SK-N-SH treated with all-trans-retinoic acid at 6 μM for 48 hours (cell line): ENCODE results near the gene C20orf141.
A peak's percentile ranks its signal among the peaks of the same experiment; 100 is the strongest.

Source experiments
- ATAC-seq: fragments of 200-7000 bp; cut with Tn5 transposase; 3 replicates; pipeline ENCODE4 v1.9.1; 2020; ENCODE audit warnings: mild to moderate bottlenecking, moderate library complexity
- ARNTL ChIP-seq: fragments of 450-650 bp; formaldehyde crosslinking; IDR thresholded peaks from 2 replicates; pipeline ENCODE4 v1.5.0; 2020; ENCODE audit warnings: low read depth, mild to moderate bottlenecking, moderate library complexity, borderline replicate concordance
- BACH2 ChIP-seq: fragments of 250-450 bp; sonication (Bioruptor Pico); IDR thresholded peaks from 2 replicates; pipeline ENCODE4 v1.9.0; 2021; ENCODE audit warnings: mild to moderate bottlenecking, borderline replicate concordance
- CSDC2 ChIP-seq: fragments of 250-450 bp; sonication (Bioruptor Pico); IDR thresholded peaks from 2 replicates; pipeline ENCODE4 v1.5.0; 2020; ENCODE audit warnings: mild to moderate bottlenecking, moderate library complexity
- GLIS3 ChIP-seq: fragments of 250-450 bp; sonication (Bioruptor Pico); IDR thresholded peaks from 2 replicates; pipeline ENCODE4 v1.5.0; 2020; ENCODE audit warnings: mild to moderate bottlenecking, moderate library complexity
- ISL1 ChIP-seq: fragments of 250-450 bp; sonication (Bioruptor Pico); IDR thresholded peaks from 2 replicates; pipeline ENCODE4 v2.1.2; 2022; ENCODE audit warnings: mild to moderate bottlenecking, moderate library complexity
- PPARA ChIP-seq: fragments of 250-450 bp; sonication (Bioruptor Pico); IDR thresholded peaks from 2 replicates; pipeline ENCODE4 v1.5.0; 2020; ENCODE audit warnings: mild to moderate bottlenecking, borderline replicate concordance
- RARB ChIP-seq: fragments of 250-450 bp; sonication (Bioruptor Pico); IDR thresholded peaks from 2 replicates; pipeline ENCODE4 v1.8.0; 2021; ENCODE audit warnings: mild to moderate bottlenecking, moderate library complexity
- SNAI2 ChIP-seq: fragments of 250-450 bp; sonication (Bioruptor Pico); IDR thresholded peaks from 2 replicates; pipeline ENCODE4 v1.5.0; 2020; ENCODE audit warnings: mild to moderate bottlenecking, moderate library complexity
- TCF4 ChIP-seq: fragments of 250-450 bp; sonication (Bioruptor Pico); IDR thresholded peaks from 2 replicates; pipeline ENCODE4 v1.8.0; 2021; ENCODE audit warnings: mild to moderate bottlenecking, moderate library complexity, borderline replicate concordance
- TOX ChIP-seq: fragments of 250-450 bp; sonication (Bioruptor Pico); IDR thresholded peaks from 2 replicates; pipeline ENCODE4 v1.8.0; 2021; ENCODE audit warnings: mild to moderate bottlenecking, moderate library complexity, borderline replicate concordance
- ZC3H10 ChIP-seq: fragments of 250-450 bp; sonication (Bioruptor Pico); IDR thresholded peaks from 2 replicates; pipeline ENCODE4 v1.5.1; 2021; ENCODE audit warnings: mild to moderate bottlenecking, moderate library complexity
- ZFP3 ChIP-seq: fragments of 250-450 bp; sonication (Bioruptor Pico); IDR thresholded peaks from 2 replicates; pipeline ENCODE4 v1.5.0; 2020; ENCODE audit warnings: mild to moderate bottlenecking, moderate library complexity
- ZFP30 ChIP-seq: fragments of 450-650 bp; formaldehyde crosslinking; IDR thresholded peaks from 2 replicates; pipeline ENCODE4 v1.5.0; 2022; ENCODE audit warnings: mild to moderate bottlenecking, moderate library complexity
- ZNF565 ChIP-seq: fragments of 450-650 bp; formaldehyde crosslinking; conservative IDR thresholded peaks from 2 replicates; pipeline ENCODE4 v1.5.0; 2020; ENCODE audit warnings: low read depth, mild to moderate bottlenecking, moderate library complexity
- ZNF70 ChIP-seq: fragments of 450-650 bp; formaldehyde crosslinking; IDR thresholded peaks from 2 replicates; pipeline ENCODE4 v1.5.0; 2020; ENCODE audit warnings: mild to moderate bottlenecking, moderate library complexity
- ZNF8 ChIP-seq: fragments of 450-650 bp; formaldehyde crosslinking; IDR thresholded peaks from 2 replicates; pipeline ENCODE4 v1.5.0; 2020; ENCODE audit warnings: mild to moderate bottlenecking, moderate library complexity
- TF ChIP-seq, protein P1 (sequence below): fragments of 250-450 bp; sonication (Bioruptor Pico); IDR thresholded peaks from 2 replicates; pipeline ENCODE4 v1.8.0; 2020; ENCODE audit warnings: mild to moderate bottlenecking, moderate library complexity, borderline replicate concordance
- TF ChIP-seq, protein P2 (sequence below): fragments of 250-450 bp; sonication (Bioruptor Pico); IDR thresholded peaks from 2 replicates; pipeline ENCODE4 v1.5.1; 2020; ENCODE audit warnings: low read depth, mild to moderate bottlenecking, moderate library complexity
- TF ChIP-seq, protein P3 (sequence below): fragments of 250-450 bp; sonication (Bioruptor Pico); IDR thresholded peaks from 2 replicates; pipeline ENCODE4 v1.5.0; 2020; ENCODE audit warnings: mild to moderate bottlenecking, moderate library complexity
- TF ChIP-seq, protein P4 (sequence below): fragments of 250-450 bp; sonication (Bioruptor Pico); IDR thresholded peaks from 2 replicates; pipeline ENCODE4 v1.8.0; 2021; ENCODE audit warnings: low read depth, mild to moderate bottlenecking, moderate library complexity, borderline replicate concordance
- TF ChIP-seq, protein P5 (sequence below): fragments of 250-450 bp; sonication (Bioruptor Pico); IDR thresholded peaks from 2 replicates; pipeline ENCODE4 v1.5.1; 2021; ENCODE audit warnings: mild to moderate bottlenecking, moderate library complexity

Gene C20orf141

DNA sequence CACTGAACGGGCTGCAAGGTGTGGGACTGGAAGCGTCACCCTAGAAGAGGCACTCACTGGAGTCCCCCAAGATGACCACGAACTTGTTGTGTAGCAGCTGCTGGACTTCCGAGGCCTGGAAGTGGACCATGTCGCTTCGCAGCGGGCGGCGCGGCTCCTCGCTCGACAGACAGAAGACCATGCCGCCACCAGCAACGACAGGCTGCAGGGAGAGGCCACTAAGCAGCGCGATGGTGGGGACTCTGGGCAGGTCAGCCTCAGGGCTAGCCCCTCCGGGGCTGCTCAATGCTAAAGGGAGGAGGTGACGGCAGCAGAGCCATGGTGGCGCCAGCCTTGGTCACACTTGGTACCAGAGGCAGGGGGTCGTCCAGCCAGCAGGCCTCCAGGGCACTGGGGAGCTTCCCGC, 24.9 kb downstream of the C20orf141 start:
- TF ChIP-seq ZC3H10 (CRISPR knock-in tag) (no peak), TOX (CRISPR knock-in tag) (no peak), ZFP3 (CRISPR knock-in tag) (no peak), CSDC2 (no peak), RARB (CRISPR knock-in tag) (no peak), ISL1 (CRISPR knock-in tag) (no peak), ZNF8 (CRISPR knock-in tag) (no peak), ZNF70 (CRISPR knock-in tag) (no peak), ZFP30 (no peak), BACH2 (CRISPR knock-in tag) (no peak), SNAI2 (no peak), PPARA (CRISPR knock-in tag) (no peak), GLIS3 (CRISPR knock-in tag) (no peak), TCF4 (CRISPR knock-in tag) (no peak), ARNTL (CRISPR knock-in tag) (no peak)
- TF ChIP-seq, protein P1, sequence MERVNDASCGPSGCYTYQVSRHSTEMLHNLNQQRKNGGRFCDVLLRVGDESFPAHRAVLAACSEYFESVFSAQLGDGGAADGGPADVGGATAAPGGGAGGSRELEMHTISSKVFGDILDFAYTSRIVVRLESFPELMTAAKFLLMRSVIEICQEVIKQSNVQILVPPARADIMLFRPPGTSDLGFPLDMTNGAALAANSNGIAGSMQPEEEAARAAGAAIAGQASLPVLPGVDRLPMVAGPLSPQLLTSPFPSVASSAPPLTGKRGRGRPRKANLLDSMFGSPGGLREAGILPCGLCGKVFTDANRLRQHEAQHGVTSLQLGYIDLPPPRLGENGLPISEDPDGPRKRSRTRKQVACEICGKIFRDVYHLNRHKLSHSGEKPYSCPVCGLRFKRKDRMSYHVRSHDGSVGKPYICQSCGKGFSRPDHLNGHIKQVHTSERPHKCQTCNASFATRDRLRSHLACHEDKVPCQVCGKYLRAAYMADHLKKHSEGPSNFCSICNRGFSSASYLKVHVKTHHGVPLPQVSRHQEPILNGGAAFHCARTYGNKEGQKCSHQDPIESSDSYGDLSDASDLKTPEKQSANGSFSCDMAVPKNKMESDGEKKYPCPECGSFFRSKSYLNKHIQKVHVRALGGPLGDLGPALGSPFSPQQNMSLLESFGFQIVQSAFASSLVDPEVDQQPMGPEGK = no peak
- TF ChIP-seq, protein P2, sequence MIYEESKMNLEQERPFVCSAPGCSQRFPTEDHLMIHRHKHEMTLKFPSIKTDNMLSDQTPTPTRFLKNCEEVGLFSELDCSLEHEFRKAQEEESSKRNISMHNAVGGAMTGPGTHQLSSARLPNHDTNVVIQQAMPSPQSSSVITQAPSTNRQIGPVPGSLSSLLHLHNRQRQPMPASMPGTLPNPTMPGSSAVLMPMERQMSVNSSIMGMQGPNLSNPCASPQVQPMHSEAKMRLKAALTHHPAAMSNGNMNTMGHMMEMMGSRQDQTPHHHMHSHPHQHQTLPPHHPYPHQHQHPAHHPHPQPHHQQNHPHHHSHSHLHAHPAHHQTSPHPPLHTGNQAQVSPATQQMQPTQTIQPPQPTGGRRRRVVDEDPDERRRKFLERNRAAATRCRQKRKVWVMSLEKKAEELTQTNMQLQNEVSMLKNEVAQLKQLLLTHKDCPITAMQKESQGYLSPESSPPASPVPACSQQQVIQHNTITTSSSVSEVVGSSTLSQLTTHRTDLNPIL (CRISPR knock-in tag) = no peak
- TF ChIP-seq, protein P3, sequence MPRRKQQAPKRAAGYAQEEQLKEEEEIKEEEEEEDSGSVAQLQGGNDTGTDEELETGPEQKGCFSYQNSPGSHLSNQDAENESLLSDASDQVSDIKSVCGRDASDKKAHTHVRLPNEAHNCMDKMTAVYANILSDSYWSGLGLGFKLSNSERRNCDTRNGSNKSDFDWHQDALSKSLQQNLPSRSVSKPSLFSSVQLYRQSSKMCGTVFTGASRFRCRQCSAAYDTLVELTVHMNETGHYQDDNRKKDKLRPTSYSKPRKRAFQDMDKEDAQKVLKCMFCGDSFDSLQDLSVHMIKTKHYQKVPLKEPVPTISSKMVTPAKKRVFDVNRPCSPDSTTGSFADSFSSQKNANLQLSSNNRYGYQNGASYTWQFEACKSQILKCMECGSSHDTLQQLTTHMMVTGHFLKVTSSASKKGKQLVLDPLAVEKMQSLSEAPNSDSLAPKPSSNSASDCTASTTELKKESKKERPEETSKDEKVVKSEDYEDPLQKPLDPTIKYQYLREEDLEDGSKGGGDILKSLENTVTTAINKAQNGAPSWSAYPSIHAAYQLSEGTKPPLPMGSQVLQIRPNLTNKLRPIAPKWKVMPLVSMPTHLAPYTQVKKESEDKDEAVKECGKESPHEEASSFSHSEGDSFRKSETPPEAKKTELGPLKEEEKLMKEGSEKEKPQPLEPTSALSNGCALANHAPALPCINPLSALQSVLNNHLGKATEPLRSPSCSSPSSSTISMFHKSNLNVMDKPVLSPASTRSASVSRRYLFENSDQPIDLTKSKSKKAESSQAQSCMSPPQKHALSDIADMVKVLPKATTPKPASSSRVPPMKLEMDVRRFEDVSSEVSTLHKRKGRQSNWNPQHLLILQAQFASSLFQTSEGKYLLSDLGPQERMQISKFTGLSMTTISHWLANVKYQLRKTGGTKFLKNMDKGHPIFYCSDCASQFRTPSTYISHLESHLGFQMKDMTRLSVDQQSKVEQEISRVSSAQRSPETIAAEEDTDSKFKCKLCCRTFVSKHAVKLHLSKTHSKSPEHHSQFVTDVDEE (CRISPR knock-in tag) = no peak
- TF ChIP-seq, protein P4, sequence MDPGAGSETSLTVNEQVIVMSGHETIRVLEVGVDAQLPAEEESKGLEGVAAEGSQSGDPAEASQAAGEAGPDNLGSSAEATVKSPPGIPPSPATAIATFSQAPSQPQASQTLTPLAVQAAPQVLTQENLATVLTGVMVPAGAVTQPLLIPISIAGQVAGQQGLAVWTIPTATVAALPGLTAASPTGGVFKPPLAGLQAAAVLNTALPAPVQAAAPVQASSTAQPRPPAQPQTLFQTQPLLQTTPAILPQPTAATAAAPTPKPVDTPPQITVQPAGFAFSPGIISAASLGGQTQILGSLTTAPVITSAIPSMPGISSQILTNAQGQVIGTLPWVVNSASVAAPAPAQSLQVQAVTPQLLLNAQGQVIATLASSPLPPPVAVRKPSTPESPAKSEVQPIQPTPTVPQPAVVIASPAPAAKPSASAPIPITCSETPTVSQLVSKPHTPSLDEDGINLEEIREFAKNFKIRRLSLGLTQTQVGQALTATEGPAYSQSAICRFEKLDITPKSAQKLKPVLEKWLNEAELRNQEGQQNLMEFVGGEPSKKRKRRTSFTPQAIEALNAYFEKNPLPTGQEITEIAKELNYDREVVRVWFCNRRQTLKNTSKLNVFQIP = no peak
- TF ChIP-seq, protein P5, sequence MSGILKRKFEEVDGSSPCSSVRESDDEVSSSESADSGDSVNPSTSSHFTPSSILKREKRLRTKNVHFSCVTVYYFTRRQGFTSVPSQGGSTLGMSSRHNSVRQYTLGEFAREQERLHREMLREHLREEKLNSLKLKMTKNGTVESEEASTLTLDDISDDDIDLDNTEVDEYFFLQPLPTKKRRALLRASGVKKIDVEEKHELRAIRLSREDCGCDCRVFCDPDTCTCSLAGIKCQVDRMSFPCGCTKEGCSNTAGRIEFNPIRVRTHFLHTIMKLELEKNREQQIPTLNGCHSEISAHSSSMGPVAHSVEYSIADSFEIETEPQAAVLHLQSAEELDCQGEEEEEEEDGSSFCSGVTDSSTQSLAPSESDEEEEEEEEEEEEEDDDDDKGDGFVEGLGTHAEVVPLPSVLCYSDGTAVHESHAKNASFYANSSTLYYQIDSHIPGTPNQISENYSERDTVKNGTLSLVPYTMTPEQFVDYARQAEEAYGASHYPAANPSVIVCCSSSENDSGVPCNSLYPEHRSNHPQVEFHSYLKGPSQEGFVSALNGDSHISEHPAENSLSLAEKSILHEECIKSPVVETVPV (CRISPR knock-in tag) = no peak
- ATAC-seq = no peak

DNA sequence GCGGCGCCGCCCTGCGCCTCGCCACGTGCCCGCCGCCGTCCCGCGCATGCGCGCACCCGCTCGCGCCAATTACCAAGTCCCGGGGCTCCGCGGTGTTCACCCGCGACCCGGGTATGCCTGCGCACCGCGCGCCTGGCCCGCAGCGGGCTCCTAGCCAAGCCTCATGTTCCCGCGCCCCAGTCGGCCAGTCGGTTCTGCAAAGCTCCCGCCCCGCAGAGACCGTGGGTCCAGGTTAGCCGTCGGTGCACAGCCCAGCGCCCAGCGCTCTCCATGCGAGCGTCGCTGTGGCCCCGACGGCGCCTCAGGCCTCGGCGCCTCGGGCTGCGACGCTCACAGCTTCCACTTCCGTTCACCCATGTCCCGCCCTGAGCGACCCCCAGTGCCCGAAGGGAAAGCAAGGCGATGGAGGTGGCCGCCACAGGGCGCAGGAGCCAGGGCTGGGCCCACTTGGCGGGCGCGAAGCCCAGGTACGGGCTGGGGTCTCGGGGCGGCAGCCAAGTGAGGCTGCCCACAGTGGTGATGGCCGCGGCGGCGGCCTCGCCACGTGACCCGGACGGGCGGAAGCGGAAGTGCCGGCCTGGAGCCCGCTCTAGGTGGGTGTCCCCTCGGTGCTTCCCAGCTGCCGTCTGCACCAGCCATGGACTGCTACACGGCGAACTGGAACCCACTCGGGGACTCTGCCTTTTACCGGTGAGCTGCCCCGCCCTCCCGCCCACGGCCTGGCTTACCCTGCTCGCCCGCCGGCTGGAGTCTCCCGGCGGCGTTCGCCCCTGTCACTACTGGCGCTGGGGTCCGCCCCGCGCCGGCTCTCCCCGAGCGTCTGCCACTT, 25.6 kb downstream of the C20orf141 start, which contains the start of the genes PCED1A and VPS16:
TSS of gene PCED1A (minus strand) at position 518 of the 829 bp plus-strand sequence. CDS start 743 bp downstream, outside the sequence.
TSS of gene VPS16 (plus strand) at position 608 of the 829 bp plus-strand sequence. CDS start at position 638, 30 bp downstream.
- ATAC-seq = peak; percentile 99

More for the DNA sequence above, 25.6 kb downstream of the C20orf141 start, which contains the start of the genes PCED1A and VPS16:
- TF ChIP-seq BACH2 (CRISPR knock-in tag) (no peak), ARNTL (CRISPR knock-in tag) (0 out of 2 replicates have a peak, but pooled peaks have one; percentile 14), SNAI2 (0 out of 2 replicates have a peak, but pooled peaks have one; percentile 12), ZNF565 (CRISPR knock-in tag) (0 out of 2 replicates have a peak, but pooled peaks have one; percentile 5), ZFP3 (CRISPR knock-in tag) (peak; percentile 90)
- TF ChIP-seq, protein P5 (CRISPR knock-in tag) = no peak
